Activated naive CD4-positive, alpha-beta T cell treated with Interleukin-2 at 50 U/mL for 16 hours (primary cell): ENCODE results near the gene TOM1L2.
"Not testable (repeated sequence)": the region's sequence is repeated elsewhere in the genome, so short reads cannot be mapped to it uniquely, and the experiment has no call there.

Experiments
- DNase-seq: peaks from one replicate; pipeline ENCODE4 v3.0.0-alpha.2; 2020

Gene TOM1L2

DNA sequence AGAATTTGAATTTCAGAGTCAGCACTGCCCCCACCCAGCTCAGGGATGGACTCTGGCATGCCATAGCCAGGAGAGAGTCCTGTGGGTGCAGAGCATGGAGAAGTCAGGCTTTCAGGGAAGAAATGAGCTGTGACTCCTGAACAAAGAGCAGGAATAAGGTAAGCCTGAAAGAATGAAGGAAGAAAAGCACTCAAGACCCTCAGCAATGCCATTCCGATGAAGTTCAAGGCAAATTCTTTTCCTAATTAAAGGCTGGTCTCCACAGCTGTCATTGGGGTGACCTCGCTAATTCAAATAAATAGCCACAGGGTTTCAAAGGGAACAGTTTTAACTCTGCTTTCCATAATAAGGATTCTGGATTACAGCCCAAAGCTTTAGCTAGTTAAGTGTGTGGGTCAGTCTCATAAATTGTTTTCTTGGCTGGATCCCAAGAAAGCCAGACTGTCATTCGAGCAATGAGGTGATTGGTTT, 31.7 kb downstream of the TOM1L2 start:
- DNase-seq, result no peak

DNA sequence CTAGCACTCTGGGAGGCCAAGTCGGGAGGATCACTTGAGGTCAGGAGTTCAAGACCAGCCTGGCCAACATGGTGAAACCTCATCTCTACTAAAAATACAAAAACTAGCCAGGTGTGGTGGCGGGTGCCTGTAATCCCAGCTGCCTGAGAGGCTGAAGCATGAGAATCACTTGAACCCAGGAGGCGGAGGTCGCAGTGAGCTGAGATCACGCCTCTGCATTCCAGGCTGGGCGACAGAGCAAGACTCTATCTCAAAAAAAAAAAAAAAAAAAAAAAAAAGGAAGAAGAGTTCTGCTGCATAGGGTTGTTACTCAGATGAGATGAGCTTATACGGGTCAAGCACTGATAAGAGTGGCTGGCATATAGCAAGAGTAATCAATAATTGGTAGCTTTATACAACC, 32.3 kb downstream of the TOM1L2 start:
- not testable (repeated sequence) for DNase-seq

DNA sequence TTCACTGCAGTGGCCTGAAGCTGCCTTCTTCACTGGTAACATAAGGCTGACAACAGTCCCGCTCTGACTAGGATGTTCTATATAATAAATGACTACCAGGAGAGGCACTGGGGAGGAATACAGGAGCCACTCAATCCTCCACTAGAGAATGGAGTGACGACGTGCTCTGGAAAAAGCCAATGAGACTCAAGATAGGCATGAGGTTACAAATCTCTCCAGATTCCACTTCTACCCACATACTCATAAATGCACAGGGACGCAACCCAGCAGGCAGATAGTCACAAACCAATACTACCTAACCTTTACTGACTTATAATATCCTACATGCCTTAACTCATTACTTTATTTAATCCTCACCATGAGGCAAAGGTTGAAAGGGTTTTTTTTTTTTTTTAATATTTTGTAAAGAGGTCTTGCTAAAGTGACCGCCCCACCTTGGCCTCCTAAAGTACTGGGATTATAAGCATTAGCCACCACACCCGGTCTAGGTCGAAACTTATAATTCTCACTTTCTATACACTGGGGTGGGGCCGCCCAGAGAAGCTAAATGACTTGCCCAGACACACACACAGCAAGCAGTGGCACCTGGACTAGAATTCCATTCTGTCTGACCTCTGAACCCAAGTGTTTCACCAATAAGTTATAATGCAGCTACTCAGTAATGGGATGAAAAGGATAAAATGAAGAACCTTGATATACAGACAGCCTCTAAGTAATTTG, 33.7 kb downstream of the TOM1L2 start:
- DNase-seq, result no peak

DNA sequence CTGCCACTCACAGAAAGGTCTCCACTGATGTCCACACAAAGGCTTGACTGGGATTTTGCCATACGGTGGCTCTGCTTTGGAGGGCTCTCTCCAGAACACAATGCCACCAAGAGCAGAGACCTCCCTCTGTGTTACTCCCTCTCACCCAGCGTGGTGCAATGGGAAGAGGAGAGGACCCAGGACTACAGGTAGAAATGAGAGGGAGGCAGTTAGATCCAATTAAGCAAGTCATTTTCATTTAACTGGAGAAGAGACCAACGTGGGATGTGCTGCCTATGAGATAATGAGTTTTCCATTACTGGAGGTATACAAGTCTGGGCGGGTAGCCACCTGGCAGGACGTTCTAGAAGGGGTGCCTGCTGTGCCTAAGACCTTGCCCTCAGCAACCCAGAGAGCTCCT, 34.2 kb downstream of the TOM1L2 start:
- DNase-seq, result no peak

DNA sequence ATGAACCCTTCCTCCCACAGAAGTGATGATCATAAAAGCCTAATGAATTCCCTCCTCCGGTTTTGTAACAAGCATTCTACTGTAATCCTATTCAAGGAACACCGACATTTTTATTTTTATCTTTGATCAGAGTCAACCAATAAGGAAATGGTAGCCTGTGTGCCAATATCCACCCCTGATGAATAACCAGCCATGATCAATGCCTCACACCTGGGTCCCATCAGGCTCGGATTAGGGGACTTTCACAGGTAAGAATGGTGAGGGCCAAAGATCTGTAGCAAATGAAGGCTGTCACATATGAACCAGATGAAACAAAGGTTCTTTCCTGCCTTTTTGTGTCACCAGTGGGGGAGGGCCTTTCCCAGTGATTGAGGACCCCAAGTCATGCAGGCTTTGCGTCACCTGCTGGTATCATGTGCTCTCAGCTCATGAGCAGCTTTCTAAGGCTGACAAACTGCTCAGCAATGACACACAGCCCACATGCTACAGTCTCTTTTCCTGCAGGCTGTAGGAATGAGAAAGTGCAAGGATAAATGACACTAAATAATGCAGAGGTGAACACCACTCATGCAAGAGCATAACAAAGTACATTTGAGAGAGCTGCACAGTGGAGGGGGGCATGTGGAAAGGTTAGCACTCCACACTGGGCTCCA, 34.9 kb downstream of the TOM1L2 start:
- no peak for DNase-seq

DNA sequence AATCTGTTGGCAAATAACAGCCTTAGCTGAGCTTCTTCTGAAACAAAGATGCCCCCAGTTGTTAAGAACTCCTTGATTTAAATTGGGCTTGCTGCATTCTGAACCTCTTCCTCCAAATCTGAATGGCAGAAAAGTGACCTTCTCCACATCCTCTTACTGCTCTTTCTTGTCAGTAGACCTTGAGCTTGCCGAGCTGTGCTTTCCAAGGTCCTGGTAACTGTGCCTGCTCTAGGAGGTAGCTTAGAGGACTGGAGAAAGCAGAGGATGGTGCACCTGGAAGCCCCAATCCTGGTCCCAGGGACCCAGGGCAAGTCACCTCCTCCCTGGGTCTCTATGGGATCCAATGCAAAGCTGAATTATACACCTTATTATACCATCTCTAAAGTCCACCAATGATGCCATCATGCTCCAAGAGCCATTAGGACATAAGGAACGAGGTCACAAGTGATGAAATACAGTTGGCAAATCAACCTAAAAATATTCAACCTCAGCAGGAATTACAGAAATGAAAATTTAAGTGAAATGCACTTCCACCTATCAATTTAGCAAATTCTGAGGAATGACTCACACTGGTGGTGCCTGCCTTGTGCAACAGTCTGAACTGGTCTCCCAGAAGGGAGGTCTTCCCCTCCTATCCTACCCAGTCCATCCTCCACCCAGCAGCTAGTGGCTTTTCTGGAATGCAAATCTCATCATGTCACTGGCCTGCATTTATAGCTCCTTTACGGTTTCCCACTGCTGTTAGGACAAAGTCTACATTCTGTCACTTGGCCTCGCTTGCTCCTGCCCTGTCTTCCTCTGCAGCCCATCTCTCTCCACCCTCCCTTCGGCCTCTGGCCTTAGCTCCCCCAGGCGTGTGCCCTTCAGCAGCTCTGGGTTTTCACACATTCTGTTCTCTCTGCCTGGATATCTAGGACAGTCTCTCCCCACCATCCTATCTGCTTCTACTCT, 36.6 kb downstream of the TOM1L2 start:
- DNase-seq, result no peak

DNA sequence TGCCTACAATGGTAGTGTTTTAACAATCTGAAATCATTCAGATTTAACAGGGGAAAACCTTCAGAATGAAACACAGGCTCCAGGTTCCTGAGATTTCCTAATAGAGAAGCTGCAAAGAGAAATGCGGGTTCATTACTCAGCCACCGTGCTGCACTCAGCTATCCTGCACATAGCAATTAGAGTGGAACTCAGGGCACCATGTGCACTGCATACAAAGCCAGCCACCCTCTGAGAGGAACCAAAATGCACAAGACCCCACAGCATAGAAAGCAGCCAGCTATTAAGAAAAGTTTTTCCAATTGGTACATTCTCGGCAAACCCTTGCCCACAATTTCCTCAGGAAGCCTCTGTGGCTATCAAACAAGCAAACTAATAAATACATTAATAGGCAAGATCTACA, 37.4 kb downstream of the TOM1L2 start:
- DNase-seq, result no peak

DNA sequence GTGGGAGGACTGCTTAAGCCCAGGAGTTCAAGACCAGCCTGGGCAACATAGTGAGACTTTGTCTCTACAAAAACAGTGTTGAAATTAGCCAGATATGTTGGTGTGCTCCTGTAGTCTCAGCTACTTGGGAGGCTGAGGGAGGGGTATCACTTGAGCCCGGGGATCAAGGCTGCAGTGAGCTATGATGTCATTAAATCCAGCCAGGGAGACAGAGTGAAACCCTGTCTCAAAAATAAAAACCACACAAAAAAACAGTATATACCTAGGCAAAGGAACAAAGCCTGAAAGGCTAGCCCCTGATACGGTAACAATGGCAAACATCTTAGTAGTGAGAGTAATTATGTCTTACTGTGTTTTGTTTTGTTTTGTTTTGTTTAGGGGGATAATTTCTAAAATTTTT, 38.0 kb downstream of the TOM1L2 start:
- DNase-seq, result no peak

DNA sequence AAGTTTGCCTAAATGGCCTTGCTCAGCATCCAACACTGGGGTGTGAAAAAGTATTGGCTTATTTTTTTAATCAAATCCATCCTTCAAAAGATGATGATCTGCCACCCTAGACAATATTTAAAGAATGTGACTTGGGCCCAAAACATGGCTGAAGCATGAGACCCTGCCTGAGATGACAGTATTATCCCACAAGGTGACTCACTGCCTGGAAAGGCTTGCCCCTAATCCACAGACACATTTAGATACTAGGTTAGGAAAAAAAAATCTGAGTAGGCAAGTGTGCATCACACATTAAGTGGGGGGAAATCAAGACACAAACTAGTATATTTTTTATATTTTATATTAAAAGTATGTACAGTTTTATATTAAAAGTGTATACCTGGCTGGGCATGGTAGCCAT, 38.4 kb downstream of the TOM1L2 start:
- DNase-seq, result no peak

DNA sequence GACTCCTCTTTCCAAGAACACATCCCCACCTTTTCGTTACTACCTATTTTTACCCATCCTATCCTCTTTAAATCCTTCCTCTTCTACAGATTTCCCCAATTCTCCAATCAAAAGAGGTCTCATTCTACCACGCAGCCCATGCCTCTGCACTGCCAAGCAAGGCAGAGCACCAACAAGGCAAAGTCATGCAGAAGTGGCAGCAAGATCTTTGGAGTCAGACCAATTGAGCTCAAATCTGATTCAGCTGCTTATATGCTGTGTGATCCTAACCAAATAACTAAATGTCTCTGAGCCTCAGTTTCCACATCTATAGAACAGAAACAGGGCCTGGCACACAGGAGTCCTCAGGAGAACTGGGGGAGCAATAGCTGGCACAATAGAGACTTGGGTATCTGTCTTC, 41.0 kb downstream of the TOM1L2 start:
- no peak for DNase-seq

DNA sequence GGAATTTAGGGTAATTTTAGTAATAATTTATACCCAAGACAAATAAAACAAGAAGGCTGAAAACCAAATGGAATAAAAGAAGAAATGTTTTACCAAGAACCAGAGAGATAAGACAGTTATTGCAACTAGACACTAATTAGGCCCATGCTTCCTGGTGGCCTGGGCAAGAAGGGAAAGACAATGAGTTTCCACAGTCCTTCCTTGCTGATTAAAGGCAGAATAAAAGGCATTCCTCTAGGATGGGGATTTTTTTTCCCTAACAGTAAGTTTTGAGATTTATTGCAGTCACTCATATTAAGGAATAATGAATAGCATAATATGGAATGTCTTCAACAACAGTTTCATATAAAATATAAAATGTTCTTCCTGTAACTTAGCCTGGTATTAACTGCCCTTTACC, 41.5 kb downstream of the TOM1L2 start:
- DNase-seq, result no peak

DNA sequence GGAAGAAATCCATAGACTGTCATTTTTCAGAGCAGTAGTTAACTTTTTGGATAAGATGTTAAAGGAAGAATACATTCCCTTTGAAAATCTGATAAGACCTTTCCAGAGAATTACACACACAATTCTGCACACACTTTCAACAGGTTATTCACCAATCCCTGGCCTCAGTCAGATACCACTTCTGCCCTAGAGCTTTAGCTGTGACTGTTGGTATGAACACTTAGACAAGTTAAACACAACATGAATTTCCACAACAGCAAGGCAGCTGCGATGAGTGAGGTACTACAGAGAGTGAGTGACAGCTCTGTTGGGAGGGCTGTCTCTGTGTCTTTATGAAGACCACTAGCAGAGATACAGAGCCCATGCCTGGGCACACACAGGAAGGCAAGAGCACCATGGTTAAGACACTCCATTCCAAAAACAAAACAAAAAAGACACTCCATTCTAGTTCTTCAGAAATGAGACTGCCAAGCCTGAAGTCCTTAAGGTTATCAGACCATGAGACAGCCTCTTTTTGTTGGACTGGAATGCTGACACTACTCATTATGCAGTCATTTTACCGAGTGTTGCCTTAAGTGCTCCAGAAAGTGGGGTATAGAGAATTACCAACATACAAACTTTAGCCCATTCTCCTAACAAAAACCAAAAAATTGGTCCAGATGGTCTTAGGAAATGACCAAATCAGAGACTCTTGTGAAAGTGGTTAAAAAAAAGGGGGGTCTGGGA, 42.4 kb downstream of the TOM1L2 start:
- no peak for DNase-seq

DNA sequence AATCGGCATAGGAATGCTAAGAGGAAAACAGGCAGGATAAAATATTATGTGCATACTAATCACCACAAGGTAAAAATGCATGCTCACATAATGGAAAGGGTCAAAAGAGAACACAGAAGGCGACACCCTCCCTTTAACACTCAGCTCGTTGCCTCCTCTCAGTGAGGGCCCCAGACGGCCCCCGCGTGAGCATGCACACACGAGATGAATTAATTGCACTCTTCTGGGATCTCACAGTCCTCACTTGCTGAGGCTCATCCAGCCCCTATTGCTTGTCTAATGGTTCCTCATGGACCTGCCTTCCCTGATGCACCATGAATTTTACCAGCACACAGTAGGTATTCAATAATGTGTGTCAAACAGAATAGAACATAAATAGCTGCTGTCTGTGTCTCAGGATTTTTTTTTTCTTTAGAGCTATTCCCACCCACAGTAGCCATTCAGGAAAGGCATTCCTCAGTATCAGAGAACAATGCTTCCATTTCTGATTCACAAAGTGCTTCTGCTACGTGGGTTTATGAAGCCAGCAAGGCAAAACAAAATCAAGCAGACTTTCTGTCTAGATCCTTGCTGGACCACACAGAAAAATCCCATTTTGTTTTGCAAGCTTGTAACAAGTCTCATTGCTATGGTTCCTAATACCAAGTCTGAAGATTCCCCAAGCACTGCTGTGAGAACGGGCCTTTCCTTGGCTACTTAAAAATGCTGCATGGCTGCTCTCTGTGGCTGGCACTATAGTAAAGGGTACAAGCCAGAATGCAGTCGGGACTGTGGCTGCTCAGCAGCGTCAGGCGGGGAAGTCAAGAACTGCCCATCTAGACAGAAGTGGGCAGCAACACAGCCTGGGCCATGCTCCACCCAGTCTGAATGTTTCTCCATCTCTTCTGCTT, 43.6 kb downstream of the TOM1L2 start:
- DNase-seq, result no peak

DNA sequence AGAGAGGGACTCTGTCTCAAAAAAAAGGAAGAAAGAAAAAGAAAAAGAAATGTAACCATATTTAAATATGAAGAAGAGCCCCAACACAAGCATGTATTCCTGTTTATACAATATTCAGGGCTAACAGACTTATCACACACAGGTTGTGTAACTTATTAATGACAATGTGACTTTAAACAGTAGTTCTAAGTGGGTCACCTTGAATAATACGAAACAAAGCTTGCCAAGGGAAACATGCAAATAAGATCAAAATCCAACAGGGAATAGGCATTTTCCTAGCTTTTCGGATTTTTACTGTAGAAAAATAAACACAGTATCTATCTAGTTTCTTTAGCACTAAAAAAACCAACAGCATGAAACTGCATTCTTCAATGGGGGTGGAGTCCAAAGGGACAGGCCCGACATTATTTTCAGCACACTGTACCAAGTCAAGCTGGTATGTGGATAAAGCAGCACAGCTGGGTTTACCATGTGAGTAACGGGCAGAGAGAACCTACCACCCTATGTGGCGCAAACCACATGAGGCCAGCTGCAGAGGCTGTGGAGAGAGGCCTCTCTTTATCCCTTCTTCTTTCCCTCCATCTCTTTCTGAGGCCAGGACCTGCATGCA, 45.3 kb downstream of the TOM1L2 start:
- no peak for DNase-seq

DNA sequence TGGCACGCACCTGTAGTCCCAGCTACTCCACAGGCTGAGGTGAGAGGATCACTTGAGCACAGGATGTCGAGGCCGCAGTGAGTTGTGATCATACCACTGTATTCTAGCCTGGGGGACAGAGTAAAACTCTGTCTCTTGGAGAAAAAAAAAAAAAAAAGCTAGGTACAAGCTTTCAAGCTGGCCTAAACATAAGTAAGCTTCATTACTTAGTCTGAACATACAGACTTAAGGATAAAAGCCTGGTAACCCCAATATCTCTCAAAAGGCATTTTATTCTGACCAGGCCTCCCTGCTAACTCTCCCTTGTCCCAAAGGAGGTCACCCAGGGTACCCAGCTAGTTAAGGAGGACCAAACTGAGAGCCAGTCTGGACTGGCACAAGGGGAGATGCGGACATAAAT, 46.2 kb downstream of the TOM1L2 start:
- DNase-seq, result no peak

DNA sequence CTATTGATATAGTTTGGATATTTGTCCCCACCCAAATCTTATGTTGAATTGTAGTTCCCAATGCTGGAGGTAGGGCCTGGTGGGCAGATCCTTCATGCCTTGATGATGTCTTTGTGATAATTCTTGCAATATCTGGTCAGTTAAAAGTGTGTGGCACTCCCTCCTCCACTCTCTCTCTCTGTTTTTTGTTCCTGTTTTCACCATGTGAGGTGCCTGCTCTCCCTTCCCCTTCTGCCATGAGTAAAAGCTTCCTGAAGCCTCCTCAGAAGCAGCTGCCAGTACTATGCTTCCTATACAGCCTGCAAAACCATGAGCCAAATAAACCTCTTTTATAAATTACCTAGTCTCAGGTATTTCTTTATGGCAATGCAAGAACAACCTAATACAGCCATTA, 47.3 kb downstream of the TOM1L2 start:
- no peak for DNase-seq

DNA sequence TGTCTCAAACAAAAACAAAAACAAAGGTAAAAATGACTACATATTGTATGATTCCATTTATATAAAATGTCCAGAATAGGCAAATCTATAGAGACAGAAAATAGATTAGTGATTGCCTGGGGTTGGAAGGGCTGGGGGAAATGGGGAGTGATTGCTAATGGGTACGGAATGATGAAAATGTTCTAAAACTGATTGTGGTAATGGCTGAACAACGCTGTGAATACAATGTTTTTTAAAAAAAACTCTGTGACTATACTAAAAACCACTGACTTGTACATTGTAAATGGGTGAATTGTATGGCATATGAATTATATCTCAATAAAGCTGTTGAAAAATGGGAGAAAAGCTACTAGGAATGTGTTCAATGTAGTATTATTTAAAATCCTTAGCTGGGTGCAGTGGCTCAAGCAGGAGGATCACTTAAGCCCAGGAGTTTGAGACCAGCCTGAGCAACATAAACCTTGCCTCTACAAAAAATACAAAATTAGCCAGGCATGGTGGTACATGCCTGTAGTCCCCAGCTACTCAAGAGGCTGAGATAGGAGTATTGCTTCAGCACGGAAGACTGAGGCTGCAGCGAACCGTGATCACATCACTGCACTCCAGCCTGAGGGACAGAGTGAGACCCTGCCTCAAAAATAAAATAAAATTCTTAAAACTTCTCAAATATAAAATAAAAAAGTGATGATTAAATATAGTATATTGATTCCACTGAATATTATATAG, 47.9 kb downstream of the TOM1L2 start:
- DNase-seq, result no peak

DNA sequence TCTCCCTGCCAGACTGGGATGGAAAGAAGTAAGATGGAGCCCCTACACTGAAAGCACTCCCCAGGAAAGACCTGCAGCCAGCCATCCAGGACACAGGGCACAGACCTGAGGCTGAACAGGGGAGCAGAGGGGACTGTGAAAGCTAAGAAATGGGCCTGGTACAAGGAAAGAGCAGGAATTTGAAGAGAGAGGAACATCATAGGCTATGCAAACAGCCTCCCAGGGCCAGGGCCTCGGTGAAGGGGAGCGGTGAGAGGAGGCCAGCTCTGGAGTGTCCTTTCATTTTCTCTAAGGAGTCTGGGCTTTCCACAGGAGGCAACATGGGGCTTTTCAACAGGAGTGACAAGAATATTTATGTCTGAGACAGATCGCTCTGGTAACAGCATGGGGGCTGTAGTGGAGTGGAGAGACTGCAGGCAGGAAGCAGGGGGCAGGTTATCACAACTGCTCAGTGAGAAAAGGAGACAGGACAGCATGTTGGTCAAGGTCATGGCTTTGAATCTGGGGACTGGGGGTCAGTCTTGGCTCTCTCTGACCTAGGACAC, 50.1 kb downstream of the TOM1L2 start:
- no peak for DNase-seq

DNA sequence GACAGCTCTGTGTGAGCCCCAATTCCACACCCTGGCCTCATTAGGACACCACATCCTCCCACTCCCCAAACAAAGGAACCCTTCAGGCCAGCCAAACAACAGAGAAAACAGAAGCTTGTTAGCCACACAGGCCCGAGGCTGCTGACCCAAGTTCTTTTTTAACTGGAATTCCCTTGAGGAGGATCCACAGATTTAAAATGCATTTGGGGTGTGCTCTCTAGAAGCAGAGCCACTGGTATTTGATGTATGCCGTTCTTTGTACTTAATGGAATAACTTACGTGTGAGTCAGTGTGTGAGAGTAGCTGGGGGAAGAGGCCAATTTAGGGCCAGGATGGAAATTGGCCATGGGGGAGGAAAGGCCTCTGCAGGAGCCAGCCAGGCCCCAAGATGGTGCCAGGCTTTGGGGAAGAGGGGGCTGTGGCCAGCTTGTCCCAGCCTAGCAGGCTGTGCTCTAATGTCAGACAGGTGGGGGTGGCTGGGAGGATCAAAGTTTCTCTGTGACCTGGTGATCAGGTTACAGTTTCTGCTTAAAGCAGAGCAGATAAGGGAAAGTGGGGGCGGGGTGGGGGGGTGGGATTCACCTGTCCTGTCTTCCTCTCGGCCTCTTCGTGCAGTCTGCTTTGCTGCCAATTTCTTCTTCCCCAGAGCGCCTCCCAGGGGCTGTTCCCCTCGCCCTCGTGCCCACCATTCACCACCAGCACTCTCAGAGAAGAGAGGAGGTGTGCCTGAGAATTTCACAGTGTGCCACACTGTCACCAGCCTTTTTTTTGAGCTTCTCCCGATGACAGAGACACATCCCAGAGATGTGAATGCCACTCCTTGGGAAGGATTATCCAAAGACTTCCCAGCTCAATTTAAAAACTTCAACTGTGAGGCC, 50.8 kb downstream of the TOM1L2 start:
- DNase-seq, result no peak
